H9 (cell line): ENCODE data around the gene STRA6. TPM values are rescaled to one million over a fixed set of nuclear protein-coding genes. Genes with fewer than 3 reads are reported as not detected.

Experiments used
- DNase-seq: peaks from one replicate; pipeline ENCODE4 v3.0.0-alpha.2; 2017
- H2AFZ ChIP-seq: one replicate; pipeline ENCODE4 v1.6.1; 2013; ENCODE audit warnings: mild to moderate bottlenecking, low read length, control low read depth, moderate library complexity
- H2AK5ac ChIP-seq: 2 replicates; pipeline ENCODE4 v1.6.1; 2013; ENCODE audit warnings: low read length, control low read depth, mixed read lengths; ENCODE audit not compliant: insufficient read length
- H2BK120ac ChIP-seq: one replicate; pipeline ENCODE4 v1.6.1; 2013; ENCODE audit warnings: low read depth, mild to moderate bottlenecking, low read length, control low read depth, inconsistent platforms; ENCODE audit not compliant: poor library complexity, severe bottlenecking
- H2BK12ac ChIP-seq: 2 replicates; pipeline ENCODE4 v1.6.1; 2013; ENCODE audit warnings: low read length, control low read depth, mixed read lengths, low read depth; ENCODE audit not compliant: insufficient read length
- H2BK15ac ChIP-seq: 2 replicates; pipeline ENCODE4 v1.6.1; 2013; ENCODE audit warnings: low read depth, low read length, control low read depth
- H2BK20ac ChIP-seq: one replicate; pipeline ENCODE4 v1.6.1; 2013; ENCODE audit warnings: low read depth, mild to moderate bottlenecking, low read length, control low read depth, inconsistent platforms; ENCODE audit not compliant: poor library complexity, severe bottlenecking
- H2BK5ac ChIP-seq: 2 replicates; pipeline ENCODE4 v1.6.1; 2013; ENCODE audit warnings: low read length, control low read depth, mixed read lengths; ENCODE audit not compliant: insufficient read length
- H3K14ac ChIP-seq: 2 replicates; pipeline ENCODE4 v1.6.1; 2013; ENCODE audit warnings: low read length, control low read depth; ENCODE audit not compliant: insufficient read depth
- H3K18ac ChIP-seq: 2 replicates; pipeline ENCODE4 v1.6.1; 2013; ENCODE audit warnings: low read depth, mild to moderate bottlenecking, mixed read lengths, low read length, control low read depth; ENCODE audit not compliant: insufficient read length
- H3K23ac ChIP-seq: 2 replicates; pipeline ENCODE4 v1.6.1; 2013; ENCODE audit warnings: low read length, control low read depth, mixed read lengths, low read depth; ENCODE audit not compliant: insufficient read length
- H3K23me2 ChIP-seq: 2 replicates; pipeline ENCODE4 v1.6.1; 2013; ENCODE audit warnings: low read depth, mild to moderate bottlenecking, mixed read lengths, low read length, control low read depth; ENCODE audit not compliant: insufficient read length, poor library complexity, severe bottlenecking
- H3K27ac ChIP-seq: 2 replicates; pipeline ENCODE4 v1.5.1; 2013; ENCODE audit warnings: low read length, control low read depth, mixed read lengths, low read depth; ENCODE audit not compliant: insufficient read length
- H3K27me3 ChIP-seq: 2 replicates; pipeline ENCODE4 v1.6.1; 2013; ENCODE audit warnings: low read length, control low read depth, inconsistent platforms; ENCODE audit not compliant: insufficient read depth
- H3K4ac ChIP-seq: 2 replicates; pipeline ENCODE4 v1.6.1; 2013; ENCODE audit warnings: low read depth, mild to moderate bottlenecking, control low read depth, inconsistent platforms, low read length, moderate library complexity
- H3K4me1 ChIP-seq: 2 replicates; pipeline ENCODE4 v1.6.1; 2013; ENCODE audit warnings: low read length, control low read depth, inconsistent platforms; ENCODE audit not compliant: insufficient read depth
- H3K4me2 ChIP-seq: 2 replicates; pipeline ENCODE4 v1.6.1; 2013; ENCODE audit warnings: low read length, control low read depth, mixed read lengths; ENCODE audit not compliant: insufficient read length, insufficient read depth
- H3K56ac ChIP-seq: 2 replicates; pipeline ENCODE4 v1.6.1; 2013; ENCODE audit warnings: low read depth, mild to moderate bottlenecking, mixed read lengths, low read length, control low read depth; ENCODE audit not compliant: insufficient read length
- H3K79me1 ChIP-seq: 2 replicates; pipeline ENCODE4 v1.6.1; 2013; ENCODE audit warnings: low read depth, mild to moderate bottlenecking, moderate library complexity, low read length, control low read depth, inconsistent platforms; ENCODE audit not compliant: insufficient read depth, poor library complexity, severe bottlenecking
- H3K79me2 ChIP-seq: 2 replicates; pipeline ENCODE4 v1.6.1; 2013; ENCODE audit warnings: low read length, control low read depth, inconsistent platforms; ENCODE audit not compliant: insufficient read depth
- H3K9ac ChIP-seq: 2 replicates; pipeline ENCODE4 v1.6.1; 2013; ENCODE audit warnings: low read length, control low read depth, mixed read lengths; ENCODE audit not compliant: insufficient read length; ENCODE audit errors: extremely low read depth
- H3K9me3 ChIP-seq: one replicate; pipeline ENCODE4 v1.6.1; 2013; ENCODE audit warnings: low read depth, low read length, inconsistent platforms; ENCODE audit not compliant: control insufficient read depth
- H3T11ph ChIP-seq: one replicate; pipeline ENCODE4 v1.6.1; 2013; ENCODE audit warnings: mild to moderate bottlenecking, low read length, control low read depth, inconsistent platforms
- H4K20me1 ChIP-seq: one replicate; pipeline ENCODE4 v1.6.1; 2013; ENCODE audit not compliant: control insufficient read depth, insufficient read length, insufficient read depth
- H4K5ac ChIP-seq: 2 replicates; pipeline ENCODE4 v1.6.1; 2013; ENCODE audit warnings: low read depth, mild to moderate bottlenecking, mixed read lengths, low read length, control low read depth; ENCODE audit not compliant: insufficient read length
- H4K8ac ChIP-seq: replicated peaks from 2 replicates; pipeline ENCODE4 v1.6.1; 2013; ENCODE audit warnings: low read length, control low read depth, mixed read lengths, low read depth; ENCODE audit not compliant: insufficient read length
- H4K91ac ChIP-seq: 2 replicates; pipeline ENCODE4 v1.6.1; 2013; ENCODE audit warnings: low read depth, mild to moderate bottlenecking, moderate library complexity, mixed read lengths, low read length, control low read depth; ENCODE audit not compliant: insufficient read length
- H3K27ac Mint-ChIP-seq, 3 experiments: 2 replicates in 2 of 3; 3 replicates in 1 of 3; pipeline ENCODE4 v1.8.0; 2020 to 2021; ENCODE audit warnings: mixed read lengths in 3 of 3, mild to moderate bottlenecking in 1 of 3, moderate library complexity in 1 of 3
- H3K27me3 Mint-ChIP-seq: 2 replicates; pipeline ENCODE4 v1.8.0; 2021; ENCODE audit warnings: low read depth, mild to moderate bottlenecking, moderate library complexity, mixed read lengths
- H3K36me3 Mint-ChIP-seq, 3 experiments: 2 replicates in 2 of 3; 3 replicates in 1 of 3; pipeline ENCODE4 v1.8.0; 2020 to 2021; ENCODE audit warnings: low read depth in 3 of 3, mixed read lengths in 3 of 3; ENCODE audit not compliant: insufficient read depth in 1 of 3
- H3K4me1 Mint-ChIP-seq, 2 experiments: 2 replicates each; pipeline ENCODE4 v1.8.0; 2020; ENCODE audit warnings: mixed read lengths in 2 of 2
- H3K4me3 Mint-ChIP-seq, 2 experiments: 2 replicates in 1 of 2; 3 replicates in 1 of 2; pipeline ENCODE4 v1.8.0; 2020 to 2021; ENCODE audit warnings: mild to moderate bottlenecking in 2 of 2, mixed read lengths in 2 of 2, moderate library complexity in 1 of 2
- H3K9me3 Mint-ChIP-seq, 2 experiments: 2 replicates in 1 of 2; 3 replicates in 1 of 2; pipeline ENCODE4 v1.8.0; 2020; ENCODE audit warnings: mild to moderate bottlenecking in 2 of 2, mixed read lengths in 2 of 2, moderate library complexity in 1 of 2
- CTCF ChIP-seq: fragments of 200-600 bp; sonication (generic); conservative IDR thresholded peaks from 3 replicates; pipeline ENCODE4 v1.8.0; 2021; ENCODE audit warnings: antibody characterized with exemption, mild to moderate bottlenecking
- WGBS: extraction: QIAGEN DNeasy Blood & Tissue Kit; methylation state at CpG from one replicate; pipeline ENCODE4 v1.1.7; 2013; ENCODE audit warnings: missing lambda C conversion rate, low lambda C conversion rate, mixed read lengths; ENCODE audit not compliant: insufficient read length; ENCODE audit errors: extremely low coverage; 5-methylcytosine and 5-hydroxymethylcytosine counted together
- total RNA-seq: library from RNA; stranded (reverse); gene quantifications from 2 replicates; pipeline ENCODE4 v1.2.1, GENCODE V29; 2021

Gene STRA6
- total RNA-seq, 1 experiment from 2014 or later: 12.8 TPM

GRCh38 chr15:74214324-74215021 lies 11.9 kb upstream of the STRA6 start:
- no peak overlapping the region for H2AK5ac ChIP-seq
- TF ChIP-seq CTCF: no peak
- H2BK20ac ChIP-seq: no peak overlapping the region
- no peak overlapping the region for H2BK15ac ChIP-seq
- H2BK120ac ChIP-seq: no peak overlapping the region
- Mint-ChIP-seq H3K27ac (peak overlapping the region in 1 of 3 experiments; percentile 84; a peak in 3 of 7 replicates), H3K27me3 (peaks cover 32% of the 10 kb centered on the region), H3K4me1 (peaks cover 61 to 74% of the 10 kb centered on the region in 2 experiments), H3K9me3 (no peaks in the 10 kb centered on the region; a peak in 1 of 5 replicates), H3K36me3 (peaks cover 4 to 12% (median 4%) of the 10 kb centered on the region in 3 experiments; a peak in 5 of 7 replicates), H3K4me3 (no peak overlapping the region)
- H3K14ac ChIP-seq: no peak overlapping the region
- H4K8ac ChIP-seq: no peak overlapping the region
- H4K20me1 ChIP-seq: no peaks in the 10 kb centered on the region
- no peak overlapping the region for H3K23ac ChIP-seq
- peak overlapping the region; percentile 2 for H3K4me2 ChIP-seq
- no peaks in the 10 kb centered on the region for H3K9me3 ChIP-seq
- H3K23me2 ChIP-seq: peaks cover 1% of the 10 kb centered on the region
- no peak overlapping the region for H3K56ac ChIP-seq
- no peak overlapping the region for H3K9ac ChIP-seq
- H3K4me1 ChIP-seq: peaks cover 18% of the 10 kb centered on the region; the same call in 1 of the 2 replicates
- no peak overlapping the region for H3K27ac ChIP-seq
- no peak overlapping the region for H3K4ac ChIP-seq
- DNase-seq: no peak
- peaks cover 7% of the 10 kb centered on the region; the same call in 1 of the 2 replicates for H3K27me3 ChIP-seq
- H3T11ph ChIP-seq: no peak overlapping the region
- no peaks in the 10 kb centered on the region for H3K79me1 ChIP-seq
- no peak overlapping the region for H4K5ac ChIP-seq
- no peak overlapping the region for H2AFZ ChIP-seq
- H2BK5ac ChIP-seq: no peak overlapping the region
- no peak overlapping the region for H3K18ac ChIP-seq
- no peaks in the 10 kb centered on the region for H3K79me2 ChIP-seq
- no CpG with 5 or more reads among the region's 6 CpGs for WGBS
- no peak overlapping the region for H4K91ac ChIP-seq
- no peak overlapping the region for H2BK12ac ChIP-seq
